ENCODE measurements around the gene GREM2. TPM values are rescaled to one million over a fixed set of nuclear protein-coding genes. Genes with fewer than 3 reads are reported as not detected.

The GREM2 gene
- total RNA-seq, 1 experiment from 2014 or later, result not detected

GRCh38 chr1:240582953-240583352 is 29.0 kb downstream of the GREM2 start:
- ChIA-PET CTCF (no interaction called here), POLR2A (ENCODE audit: unreplicated experiment) (no interaction called here)
- intact Hi-C loops (cut with micrococcal nuclease; ENCODE audit: unreplicated experiment), result no loop called here
- H3K79me2 ChIP-seq (ENCODE audit: low read depth), result no peaks in the 10 kb centered on the region
- H3K27me3 ChIP-seq (ENCODE audit: insufficient read depth, low read depth), result peaks cover 2% of the 10 kb centered on the region; the same call in 1 of the 2 replicates
- no TSS peak for BruUV-seq (replicated peaks)
- H2AFZ ChIP-seq, result no peak overlapping the region
- no peak overlapping the region for H3K27ac ChIP-seq
- no peak overlapping the region for H3K4me2 ChIP-seq
- no peaks in the 10 kb centered on the region for H3F3A ChIP-seq (ENCODE audit: insufficient read depth, low read depth)
- no peak for DNase-seq
- H3K9me2 ChIP-seq (ENCODE audit: insufficient read depth), result no peaks in the 10 kb centered on the region
- no peaks in the 10 kb centered on the region for H3K36me3 ChIP-seq (ENCODE audit: low read depth)
- H3K4me3 ChIP-seq, result no peak overlapping the region
- TF ChIP-seq EZH2 (IDR thresholded peaks at IDR 0.05; ENCODE audit: low read depth) (no peak), CTCF (conservative IDR thresholded peaks at IDR 0.05) (no peak)
- H4K20me1 ChIP-seq (ENCODE audit: insufficient read depth), result no peaks in the 10 kb centered on the region
- no peaks in the 10 kb centered on the region for H3K4me1 ChIP-seq (replicated peaks; ENCODE audit: insufficient read depth)
- no peaks in the 10 kb centered on the region for H3K9me3 ChIP-seq (ENCODE audit: insufficient read depth, low read depth)

- Histone ChIP-seq H3K4me1 (replicated peaks; ENCODE audit: insufficient read depth) (no peaks in the 10 kb centered on the region), H4K20me1 (ENCODE audit: insufficient read depth) (no peaks in the 10 kb centered on the region), H3K27me3 (ENCODE audit: insufficient read depth, low read depth) (no peaks in the 10 kb centered on the region; the same call in 1 of the 2 replicates), H3K27ac (no peak overlapping the region), H3K79me2 (ENCODE audit: low read depth) (no peaks in the 10 kb centered on the region), H2AFZ (no peak overlapping the region), H3K4me3 (no peak overlapping the region), H3K36me3 (ENCODE audit: low read depth) (no peaks in the 10 kb centered on the region), H3K9me2 (ENCODE audit: insufficient read depth) (no peaks in the 10 kb centered on the region), H3F3A (ENCODE audit: insufficient read depth, low read depth) (no peaks in the 10 kb centered on the region), H3K9me3 (ENCODE audit: insufficient read depth, low read depth) (no peaks in the 10 kb centered on the region), H3K4me2 (no peak overlapping the region)
- no peak for DNase-seq
- ChIA-PET CTCF (no interaction called here), POLR2A (ENCODE audit: unreplicated experiment) (no interaction called here)
- TF ChIP-seq CTCF (conservative IDR thresholded peaks at IDR 0.05) (no peak), EZH2 (IDR thresholded peaks at IDR 0.05; ENCODE audit: low read depth) (no peak)
- intact Hi-C loops (cut with micrococcal nuclease; ENCODE audit: unreplicated experiment), result no loop called here
- BruUV-seq (replicated peaks), result no TSS peak
Measured at GRCh38 chr1:240579511-240579910, 32.4 kb downstream of the GREM2 start.

GRCh38 chr1:240577095-240577494 is 34.9 kb downstream of the GREM2 start:
- no TSS peak for BruUV-seq (replicated peaks)
- intact Hi-C loops (cut with micrococcal nuclease; ENCODE audit: unreplicated experiment), result no loop called here
- ChIA-PET CTCF (no interaction called here), POLR2A (ENCODE audit: unreplicated experiment) (no interaction called here)
- H3K4me3 ChIP-seq, result no peak overlapping the region
- no peaks in the 10 kb centered on the region for H3K79me2 ChIP-seq (ENCODE audit: low read depth)
- H3K9me2 ChIP-seq (ENCODE audit: insufficient read depth), result no peaks in the 10 kb centered on the region
- H3K9me3 ChIP-seq (ENCODE audit: insufficient read depth, low read depth), result no peaks in the 10 kb centered on the region
- no peaks in the 10 kb centered on the region for H3K36me3 ChIP-seq (ENCODE audit: low read depth)
- H3K4me1 ChIP-seq (replicated peaks; ENCODE audit: insufficient read depth), result no peaks in the 10 kb centered on the region
- no peaks in the 10 kb centered on the region for H4K20me1 ChIP-seq (ENCODE audit: insufficient read depth)
- no peak overlapping the region for H3K4me2 ChIP-seq
- H3F3A ChIP-seq (ENCODE audit: insufficient read depth, low read depth), result no peaks in the 10 kb centered on the region
- H3K27ac ChIP-seq, result no peak overlapping the region
- no peaks in the 10 kb centered on the region; the same call in 1 of the 2 replicates for H3K27me3 ChIP-seq (ENCODE audit: insufficient read depth, low read depth)
- TF ChIP-seq CTCF (conservative IDR thresholded peaks at IDR 0.05) (no peak), EZH2 (IDR thresholded peaks at IDR 0.05; ENCODE audit: low read depth) (no peak)
- no peak overlapping the region for H2AFZ ChIP-seq
- no peak for DNase-seq
